ENCODE measurements around the gene NYAP2.

The NYAP2 gene

GRCh38 chr2:225428360-225428759 lies 28.9 kb downstream of the NYAP2 start:
- DNase-seq (ENCODE audit: low spot score) = no peak

GRCh38 chr2:225429717-225430116 lies 30.2 kb downstream of the NYAP2 start:
- DNase-seq (ENCODE audit: low spot score) = no peak

- DNase-seq (ENCODE audit: low spot score) = no peak
Observed at GRCh38 chr2:225431105-225431863, 31.8 kb downstream of the NYAP2 start.

GRCh38 chr2:225434014-225434413 lies 34.5 kb downstream of the NYAP2 start:
- peak; percentile 27 for DNase-seq (ENCODE audit: low spot score)

GRCh38 chr2:225437319-225437718 lies 37.8 kb downstream of the NYAP2 start:
- DNase-seq (ENCODE audit: low spot score) = no peak

GRCh38 chr2:225438248-225438647 lies 38.7 kb downstream of the NYAP2 start:
- no peak for DNase-seq (ENCODE audit: low spot score)

GRCh38 chr2:225452677-225453076 lies 53.2 kb downstream of the NYAP2 start:
- no peak for DNase-seq (ENCODE audit: low spot score)

- no peak for DNase-seq (ENCODE audit: low spot score)
Observed at GRCh38 chr2:225454412-225454811, 54.9 kb downstream of the NYAP2 start.

GRCh38 chr2:225456619-225457260 lies 57.2 kb downstream of the NYAP2 start:
- DNase-seq (ENCODE audit: low spot score) = no peak

GRCh38 chr2:225457482-225457881 lies 58.0 kb downstream of the NYAP2 start:
- DNase-seq (ENCODE audit: low spot score) = no peak

- DNase-seq (ENCODE audit: low spot score) = no peak
Observed at GRCh38 chr2:225458431-225459117, 59.1 kb downstream of the NYAP2 start.

GRCh38 chr2:225462417-225462816 lies 62.9 kb downstream of the NYAP2 start:
- no peak for DNase-seq (ENCODE audit: low spot score)

GRCh38 chr2:225462945-225463344 lies 63.4 kb downstream of the NYAP2 start:
- no peak for DNase-seq (ENCODE audit: low spot score)

GRCh38 chr2:225463449-225463848 lies 63.9 kb downstream of the NYAP2 start:
- no peak for DNase-seq (ENCODE audit: low spot score)

- no peak for DNase-seq (ENCODE audit: low spot score)
Observed at GRCh38 chr2:225464346-225465025, 65.0 kb downstream of the NYAP2 start.

- DNase-seq (ENCODE audit: low spot score) = peak; percentile 40
Observed at GRCh38 chr2:225465827-225466226, 66.3 kb downstream of the NYAP2 start.

- DNase-seq (ENCODE audit: low spot score) = no peak
Observed at GRCh38 chr2:225466891-225467604, 67.5 kb downstream of the NYAP2 start.

GRCh38 chr2:225468131-225468530 lies 68.6 kb downstream of the NYAP2 start:
- DNase-seq (ENCODE audit: low spot score) = no peak

- no peak for DNase-seq (ENCODE audit: low spot score)
Observed at GRCh38 chr2:225471039-225471438, 71.5 kb downstream of the NYAP2 start.

GRCh38 chr2:225471482-225471881 lies 72.0 kb downstream of the NYAP2 start:
- DNase-seq (ENCODE audit: low spot score) = no peak

GRCh38 chr2:225472161-225472560 lies 72.7 kb downstream of the NYAP2 start:
- DNase-seq (ENCODE audit: low spot score) = no peak

- DNase-seq (ENCODE audit: low spot score) = no peak
Observed at GRCh38 chr2:225479386-225479785, 79.9 kb downstream of the NYAP2 start.
